Esophagus muscularis mucosa (tissue), 4 donors: ENCODE measurements around the gene DISC1. TPM values are rescaled to one million over a fixed set of nuclear protein-coding genes. Genes with fewer than 3 reads are reported as not detected.
"Not testable (repeated sequence)": the region's sequence is repeated elsewhere in the genome, so short reads cannot be mapped to it uniquely, and the experiment has no call there.

Source experiments
- DNase-seq: peaks from one replicate; pipeline ENCODE4 v3.0.0-alpha.2; 2017; ENCODE audit errors: extremely low spot score
- H3K27ac ChIP-seq, 4 donors: fragments of 200-600 bp; sonication (generic); replicated peaks in 1 of 4; 1 replicate in 3 of 4; 2 replicates in 1 of 4; pipeline ENCODE4 v1.5.1; 2016 to 2019; ENCODE audit warnings: mild to moderate bottlenecking in 1 of 4
- H3K27me3 ChIP-seq, 4 donors: fragments of 200-600 bp; sonication (generic); one replicate each; pipeline versions ENCODE4 v1.5.1 to v1.6.0; 2016 to 2019
- H3K36me3 ChIP-seq, 4 donors: fragments of 200-600 bp; sonication (generic); one replicate each; pipeline ENCODE4 v1.5.1; 2016 to 2019
- H3K4me1 ChIP-seq, 4 donors: fragments of 200-600 bp; sonication (generic); one replicate each; pipeline ENCODE4 v1.5.1; 2016 to 2019
- H3K4me3 ChIP-seq, 4 donors: fragments of 200-600 bp; sonication (generic); 1 replicate in 2 of 4; 2 replicates in 2 of 4; pipeline ENCODE4 v1.5.1; 2016 to 2019; ENCODE audit warnings: mild to moderate bottlenecking in 4 of 4, moderate library complexity in 1 of 4
- H3K9me3 ChIP-seq, 4 donors: fragments of 200-600 bp; sonication (generic); 1 replicate in 3 of 4; 2 replicates in 1 of 4; pipeline ENCODE4 v1.5.1; 2016 to 2019
- CTCF ChIP-seq, 3 experiments: fragments of 200-600 bp in 2 of 3; fragments of 450-650 bp in 1 of 3; sonication (generic) in 2 of 3; IDR thresholded peaks; one replicate each; pipeline ENCODE4 v1.5.1; 2017 to 2019; ENCODE audit warnings: antibody characterized with exemption in 3 of 3, mild to moderate bottlenecking in 2 of 3, moderate library complexity in 1 of 3
- EP300 ChIP-seq: sonication (generic); formaldehyde crosslinking; IDR thresholded peaks from one replicate; pipeline ENCODE4 v1.6.1; 2017; ENCODE audit warnings: antibody characterized with exemption
- POLR2A ChIP-seq: fragments of 450-650 bp; IDR thresholded peaks from one replicate; pipeline ENCODE4 v1.6.1; 2017; ENCODE audit warnings: antibody characterized with exemption, moderate library complexity, mild to moderate bottlenecking, low read depth
- POLR2AphosphoS5 ChIP-seq, 2 donors: sonication (generic); formaldehyde crosslinking; IDR thresholded peaks; one replicate each; pipeline ENCODE4 v1.6.1; 2017; ENCODE audit warnings: antibody characterized with exemption in 2 of 2
- WGBS: methylation state at CpG from one replicate; pipeline ENCODE4 v1.1.5; 2018; 5-methylcytosine and 5-hydroxymethylcytosine counted together
- intact Hi-C: fragments of 100-400 bp; cut with DNase I; formaldehyde crosslinking; loops from one replicate; pipeline ENCODE4 v1.15.1; 2023
- total RNA-seq, 4 donors: library from RNA; depleted of rRNA; stranded (reverse); fragments of >200 nt; gene quantifications; one replicate each; pipeline versions ENCODE4 v1.1.0 to v1.2.1, GENCODE V29; 2016

The DISC1 gene
- total RNA-seq, 4 donors from 2014 or later: 5.3 to 6.6 (median 6.2) TPM

DNA sequence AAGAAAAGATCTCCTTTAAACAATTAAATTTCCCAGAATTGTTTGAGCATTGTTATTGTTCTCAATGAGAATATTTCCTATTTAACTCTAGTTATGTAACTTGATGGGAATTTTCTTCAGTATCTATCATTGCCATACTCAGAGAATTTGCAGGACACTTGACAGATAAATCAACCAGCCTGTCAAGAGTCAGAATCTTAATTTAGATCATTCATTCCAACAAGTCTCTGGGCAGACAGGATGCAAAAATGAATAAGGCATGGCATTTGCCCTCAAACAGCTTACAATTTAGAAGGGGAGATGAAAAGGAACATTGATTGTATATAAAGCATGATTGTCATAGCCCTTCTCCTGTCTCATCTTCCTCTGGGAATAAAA, 7.3 kb upstream of the DISC1 start:
- Histone ChIP-seq H3K9me3 (no peaks in the 10 kb centered on the region), H3K36me3 (no peaks in the 10 kb centered on the region), H3K4me3 (no peak overlapping the region), H3K27me3 (peaks cover 0 to 11% (median 0%) of the 10 kb centered on the region in 4 donors), H3K27ac (no peak overlapping the region), H3K4me1 (peaks cover 0 to 7% (median 0%) of the 10 kb centered on the region in 4 donors)
- TF ChIP-seq EP300 (no peak), POLR2AphosphoS5 (IDR thresholded peaks at IDR 0.05) (no peak), POLR2A (no peak), CTCF (IDR thresholded peaks at IDR 0.05) (no peak)
- no peak for DNase-seq
- intact Hi-C loops: no loop called here

GRCh38 chr1:231625042-231625441, 1.5 kb upstream of the DISC1 start:
- 90% methylated on average over 4 of the region's 4 CpGs for WGBS
- H3K27ac ChIP-seq, intact Hi-C loops: not testable (repeated sequence)

DNA sequence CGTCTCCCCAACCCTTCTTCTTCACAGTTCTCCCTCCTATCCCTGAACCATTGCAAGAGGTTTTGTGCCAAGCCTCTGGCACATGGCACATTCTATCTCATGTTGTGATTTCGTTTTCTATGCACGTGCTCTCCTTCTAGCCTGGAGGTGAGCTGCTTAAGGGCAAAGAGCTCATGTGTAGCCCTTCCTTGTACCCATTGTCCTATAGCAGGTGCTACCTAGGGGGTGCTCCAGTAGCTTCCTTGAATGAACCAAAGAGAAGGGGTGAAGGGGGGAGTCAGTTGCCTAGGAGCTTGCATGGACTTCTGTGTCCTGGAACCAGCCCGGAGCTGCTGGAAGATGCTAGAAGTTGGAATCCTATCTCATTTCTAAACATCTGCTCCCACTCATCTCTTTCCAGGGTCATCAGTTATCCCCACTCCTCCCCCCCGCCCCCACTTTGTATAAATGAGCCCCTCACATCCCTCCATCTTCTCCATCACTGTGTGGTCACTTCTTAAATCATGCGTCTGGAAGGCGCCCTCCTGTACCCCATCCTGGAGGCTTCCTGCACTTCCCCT, 535 bp upstream of the DISC1 start:
- 27% methylated on average over 7 of the region's 7 CpGs for WGBS
- intact Hi-C loops: no loop called here
- peaks cover 24 to 36% (median 32%) of the 10 kb centered on the region in 4 donors for H3K4me1 ChIP-seq
- H3K4me3 ChIP-seq: peak overlapping the region; percentile 69 to 79 (median 74)
- H3K36me3 ChIP-seq: no peaks in the 10 kb centered on the region
- peaks cover 0 to 21% (median 8%) of the 10 kb centered on the region in 4 donors for H3K27me3 ChIP-seq
- DNase-seq: no peak
- no peak for TF ChIP-seq EP300
- TF ChIP-seq CTCF (IDR thresholded peaks at IDR 0.05): no peak
- TF ChIP-seq POLR2AphosphoS5 (IDR thresholded peaks at IDR 0.05): no peak
- TF ChIP-seq POLR2A: no peak
- no peaks in the 10 kb centered on the region for H3K9me3 ChIP-seq
- H3K27ac ChIP-seq: peak overlapping the region; percentile 79 to 90 (median 88)

More at GRCh38 chr1:231625042-231625441, 1.5 kb upstream of the DISC1 start:
- H3K27me3 ChIP-seq: peaks cover 0 to 21% (median 8%) of the 10 kb centered on the region in 4 donors
- peaks cover 24 to 36% (median 32%) of the 10 kb centered on the region in 4 donors for H3K4me1 ChIP-seq
- H3K36me3 ChIP-seq, H3K9me3 ChIP-seq, DNase-seq, H3K4me3 ChIP-seq: not testable (repeated sequence)

GRCh38 chr1:231626951-231627614, 493 bp downstream of the DISC1 start:
- no peak for DNase-seq
- H3K4me1 ChIP-seq: peaks cover 24 to 36% (median 32%) of the 10 kb centered on the region in 4 donors
- no peaks in the 10 kb centered on the region for H3K36me3 ChIP-seq
- H3K4me3 ChIP-seq: peak overlapping the region; percentile 69 to 79 (median 74)
- no peaks in the 10 kb centered on the region for H3K9me3 ChIP-seq
- intact Hi-C loops: no loop called here
- TF ChIP-seq POLR2AphosphoS5 (IDR thresholded peaks at IDR 0.05) (peak in 1 of 2 donors; percentile 43), EP300 (no peak), POLR2A (no peak)
- H3K27ac ChIP-seq: peak overlapping the region; percentile 79 to 90 (median 88)
- WGBS: 6% methylated on average over 22 of the region's 49 CpGs
- H3K27me3 ChIP-seq: peaks cover 0 to 21% (median 8%) of the 10 kb centered on the region in 4 donors

DNA sequence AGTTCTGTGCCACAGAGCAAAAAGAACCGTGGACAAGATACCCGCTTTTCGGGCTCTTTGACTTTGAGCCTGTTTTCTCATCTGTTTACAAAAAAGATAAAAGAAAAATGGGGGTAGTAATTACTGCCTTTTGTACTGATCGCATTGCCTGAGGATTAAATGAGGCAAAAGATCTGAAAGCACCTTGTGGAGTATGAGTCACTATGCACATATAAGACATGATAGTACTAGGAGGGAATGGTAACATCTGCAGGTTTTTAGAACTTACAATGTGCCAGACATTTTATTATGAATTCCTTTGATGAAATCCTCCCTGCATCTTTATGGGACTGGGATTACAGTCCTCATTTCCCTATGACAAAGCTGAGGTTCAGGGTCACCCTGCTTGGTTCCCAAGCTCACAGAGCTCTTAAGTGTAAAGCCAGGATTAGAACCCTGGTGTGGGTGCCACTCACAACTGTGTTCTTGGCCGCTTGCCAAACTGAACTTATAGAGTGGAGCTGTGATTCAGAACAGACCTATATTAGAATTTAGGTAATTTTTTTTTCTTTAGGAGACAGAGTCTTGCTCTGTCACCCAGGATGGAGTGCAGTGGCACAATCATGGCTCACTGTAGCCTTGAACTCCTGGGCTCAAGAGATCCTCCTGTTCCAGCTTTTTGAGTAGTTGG, 1.8 kb downstream of the DISC1 start:
- no peak for TF ChIP-seq EP300
- TF ChIP-seq POLR2AphosphoS5 (IDR thresholded peaks at IDR 0.05): no peak
- TF ChIP-seq CTCF (IDR thresholded peaks at IDR 0.05): no peak
- TF ChIP-seq POLR2A: no peak
- Histone ChIP-seq H3K9me3 (no peaks in the 10 kb centered on the region), H3K36me3 (no peaks in the 10 kb centered on the region), H3K4me1 (peaks cover 24 to 36% (median 32%) of the 10 kb centered on the region in 4 donors), H3K27ac (peak overlapping the region; percentile 79 to 90 (median 88)), H3K4me3 (no peak overlapping the region), H3K27me3 (peaks cover 0 to 14% (median 8%) of the 10 kb centered on the region in 4 donors)
- intact Hi-C loops: no loop called here
- 75% methylated on average over 5 of the region's 5 CpGs for WGBS
- DNase-seq: no peak
